GM19240 (cell line): ENCODE results near the gene STUB1.
"Not testable (repeated sequence)": the region's sequence is repeated elsewhere in the genome, so short reads cannot be mapped to it uniquely, and the experiment has no call there.

Source experiments
- DNase-seq: peaks from one replicate; pipeline ENCODE4 v3.0.0; 2011; ENCODE audit warnings: low spot score; ENCODE audit not compliant: insufficient read length

Gene STUB1

GRCh38 chr16:711548-712320 lies 31.5 kb downstream of the STUB1 start:
- peak; percentile 99 for DNase-seq

- DNase-seq = not testable (repeated sequence)
These were observed 32.6 kb downstream of the STUB1 start for GRCh38 chr16:712740-713250.

GRCh38 chr16:714079-714478 lies 33.9 kb downstream of the STUB1 start:
- no peak for DNase-seq

DNA sequence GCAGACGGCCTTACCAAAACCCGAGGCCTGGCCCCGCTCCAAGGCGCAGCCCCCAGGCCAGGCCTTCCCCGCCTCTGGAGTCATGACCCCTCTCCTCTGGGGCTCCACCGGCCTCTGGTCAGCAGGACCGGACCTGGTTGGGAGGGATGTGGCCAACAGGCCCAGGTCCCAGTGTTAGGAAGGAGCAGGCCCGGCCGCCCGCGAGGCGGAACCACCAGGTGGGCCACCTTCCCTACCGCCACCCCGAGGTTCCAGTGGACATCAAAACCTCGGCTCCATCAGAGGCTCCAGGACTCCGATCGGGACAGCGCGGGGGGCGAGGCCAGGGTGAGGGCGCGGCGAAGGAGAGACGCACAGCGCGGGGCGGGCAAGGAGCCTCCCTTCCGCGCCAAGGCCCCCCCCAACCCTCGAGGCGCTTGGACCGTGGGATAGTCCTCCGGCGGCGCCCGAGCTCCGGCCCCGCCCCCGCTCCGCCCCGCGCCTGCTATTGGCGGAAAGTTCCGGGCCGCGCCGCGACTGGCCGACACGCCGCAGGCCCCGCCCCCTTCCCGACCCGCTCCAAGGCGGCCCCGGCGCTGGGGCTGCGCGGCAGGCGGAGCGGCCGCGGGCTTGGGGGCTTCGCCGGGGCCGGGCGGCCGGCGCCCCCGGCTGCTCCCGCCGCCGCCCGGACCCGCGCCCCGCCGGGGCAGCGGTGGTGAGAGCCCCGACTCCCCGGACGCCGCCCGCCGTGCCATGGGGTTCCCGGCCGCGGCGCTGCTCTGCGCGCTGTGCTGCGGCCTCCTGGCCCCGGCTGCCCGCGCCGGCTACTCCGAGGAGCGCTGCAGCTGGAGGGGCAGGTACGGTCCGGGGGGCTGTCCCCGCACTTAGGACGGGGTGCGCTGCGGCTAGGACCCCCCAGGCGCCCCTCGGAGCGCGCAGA lies 34.6 kb downstream of the STUB1 start, which contains the start of gene METRN:
METRN (plus strand) TSS at position 561 of the 919 bp plus-strand sequence; CDS start at position 733, 172 bp downstream.
- DNase-seq = peak; percentile 93

- no peak for DNase-seq
These were observed 35.4 kb downstream of the STUB1 start for GRCh38 chr16:715477-716199.

GRCh38 chr16:716200-716568 lies 36.0 kb downstream of the STUB1 start:
- no peak for DNase-seq

DNA sequence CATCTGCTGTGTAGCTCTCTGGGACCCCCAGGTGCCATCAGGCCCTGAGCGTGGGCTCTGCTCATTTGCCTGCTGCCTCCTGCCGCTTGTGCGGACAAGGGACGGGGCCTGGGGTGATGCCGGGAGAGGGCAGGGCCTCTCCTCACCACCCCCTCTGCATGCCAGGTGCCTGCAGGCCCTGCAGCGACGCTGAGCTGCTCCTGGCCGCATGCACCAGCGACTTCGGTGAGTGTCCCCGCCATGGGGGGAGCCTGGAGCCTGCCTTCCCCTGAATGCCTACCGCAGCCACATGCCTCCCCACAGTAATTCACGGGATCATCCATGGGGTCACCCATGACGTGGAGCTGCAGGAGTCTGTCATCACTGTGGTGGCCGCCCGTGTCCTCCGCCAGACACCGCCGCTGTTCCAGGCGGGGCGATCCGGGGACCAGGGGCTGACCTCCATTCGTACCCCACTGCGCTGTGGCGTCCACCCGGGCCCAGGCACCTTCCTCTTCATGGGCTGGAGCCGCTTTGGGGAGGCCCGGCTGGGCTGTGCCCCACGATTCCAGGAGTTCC lies 36.6 kb downstream of the STUB1 start:
- no peak for DNase-seq

- DNase-seq = no peak
These were observed 37.4 kb downstream of the STUB1 start for GRCh38 chr16:717450-718245.

- no peak for DNase-seq
These were observed 38.2 kb downstream of the STUB1 start for GRCh38 chr16:718389-718788.

DNA sequence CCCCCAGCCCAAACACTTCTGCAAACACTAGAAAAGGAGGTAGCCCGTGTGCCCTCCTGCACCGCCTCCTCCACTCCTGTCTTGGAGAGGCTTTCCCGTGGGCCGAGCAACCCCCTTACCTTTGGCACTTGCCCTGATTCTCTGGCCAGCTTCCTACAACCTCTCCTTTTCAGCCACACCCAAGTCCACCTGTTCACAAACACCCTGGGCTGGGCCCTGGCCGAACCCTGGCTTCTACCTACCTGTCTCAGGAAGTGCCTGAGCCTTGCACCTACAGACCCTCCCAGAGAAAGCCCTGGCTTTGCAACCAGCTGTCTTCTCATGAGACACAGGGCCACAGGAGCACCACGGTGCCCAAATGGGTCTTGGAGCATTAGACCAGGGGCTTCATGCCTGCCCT lies 38.7 kb downstream of the STUB1 start:
- no peak for DNase-seq

DNA sequence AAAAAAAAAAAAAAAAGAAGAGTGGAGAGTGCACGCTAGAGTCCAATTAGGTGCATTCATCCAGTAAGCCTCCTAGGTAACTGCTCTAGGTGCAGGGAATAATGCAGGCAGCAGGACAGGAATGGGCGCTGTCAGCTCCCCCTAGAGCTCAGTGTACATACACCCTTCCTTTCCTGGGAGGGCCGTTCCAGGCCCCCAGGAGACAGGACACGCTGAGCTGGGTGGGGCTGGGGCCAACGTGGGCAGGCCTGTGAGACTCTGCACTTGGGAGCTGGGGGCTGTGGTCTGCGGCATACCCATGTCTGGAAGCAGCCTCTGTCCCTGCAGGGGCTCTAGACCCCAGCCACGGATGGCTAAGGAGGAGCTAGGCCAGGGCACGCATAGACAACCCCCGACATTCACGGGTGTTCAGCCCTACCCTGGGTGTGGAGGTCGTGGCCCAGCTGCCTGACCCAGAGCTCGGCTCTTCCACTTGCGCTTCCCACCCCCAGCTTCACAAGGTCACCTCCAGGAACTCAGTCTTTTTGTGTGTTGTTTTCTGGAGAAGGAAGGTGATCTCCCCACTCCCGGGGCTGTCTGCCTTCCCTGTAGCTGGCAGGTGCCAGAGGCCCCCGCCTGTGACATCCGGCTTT lies 39.7 kb downstream of the STUB1 start:
- DNase-seq = no peak

DNA sequence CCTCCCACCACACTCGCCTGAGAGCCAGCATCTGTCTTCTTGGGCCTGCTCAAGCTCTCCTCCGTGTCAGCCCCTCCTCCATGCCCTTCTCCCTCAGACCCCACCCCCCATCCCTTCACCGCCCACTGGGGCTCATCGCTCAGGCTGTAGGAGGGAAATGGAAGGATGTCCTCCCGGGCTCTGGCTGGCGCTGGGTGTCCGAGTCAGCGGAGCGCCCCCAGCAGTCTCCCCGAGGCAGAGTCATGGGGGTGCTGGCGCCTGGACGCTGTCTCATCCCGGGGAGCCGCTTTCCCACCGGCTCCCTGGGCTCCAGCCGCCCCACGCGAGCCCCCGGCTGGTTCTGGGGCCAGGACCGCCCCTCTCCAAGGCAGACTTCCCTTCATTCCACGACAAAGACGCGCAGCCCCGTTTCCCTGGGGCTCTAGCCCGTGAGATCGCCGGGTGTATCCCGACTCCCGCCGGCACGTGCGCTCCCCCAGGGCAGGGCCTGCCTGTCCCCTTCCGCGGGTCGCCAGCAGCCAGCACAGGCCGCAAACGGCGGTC lies 40.3 kb downstream of the STUB1 start:
- peak; percentile 77 for DNase-seq

DNA sequence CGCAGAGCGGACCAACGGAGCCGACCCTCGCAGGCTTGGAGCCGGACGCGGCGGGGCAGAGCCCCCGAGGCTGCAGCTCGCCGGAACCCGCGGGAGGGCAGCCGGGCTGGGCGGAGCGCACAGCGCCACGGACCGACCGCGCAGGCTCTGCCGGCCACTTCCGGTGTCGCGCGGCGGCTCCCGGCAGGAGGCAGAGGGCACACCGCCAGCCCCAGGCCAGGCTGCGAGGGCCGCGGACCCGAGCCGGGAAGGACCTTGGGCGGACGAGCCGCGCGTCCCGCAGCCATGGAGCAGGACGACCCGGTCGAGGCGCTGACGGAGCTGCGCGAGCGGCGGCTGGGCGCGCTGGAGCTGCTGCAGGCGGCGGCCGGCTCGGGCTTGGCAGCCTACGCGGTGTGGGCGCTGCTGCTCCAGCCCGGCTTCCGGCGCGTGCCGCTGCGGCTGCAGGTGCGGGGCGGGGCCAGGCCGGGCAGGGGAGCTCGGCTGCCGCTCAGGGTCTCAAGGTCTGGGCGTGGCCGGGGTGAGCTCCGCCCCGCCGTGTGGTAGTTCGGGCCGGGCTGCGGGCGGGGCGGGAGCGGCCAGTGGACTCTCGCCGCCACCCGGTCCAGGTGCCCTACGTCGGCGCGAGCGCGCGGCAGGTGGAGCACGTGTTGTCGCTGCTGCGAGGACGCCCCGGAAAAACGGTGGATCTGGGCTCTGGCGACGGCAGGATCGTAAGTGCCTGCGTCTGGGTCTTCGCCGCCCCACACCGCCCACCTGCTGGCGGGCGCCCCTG lies 41.0 kb downstream of the STUB1 start, which contains the start of gene ANTKMT:
ANTKMT (plus strand) TSS at position 157 of the 775 bp plus-strand sequence; CDS start at position 286, 129 bp downstream.
- DNase-seq = peak; percentile 95

DNA sequence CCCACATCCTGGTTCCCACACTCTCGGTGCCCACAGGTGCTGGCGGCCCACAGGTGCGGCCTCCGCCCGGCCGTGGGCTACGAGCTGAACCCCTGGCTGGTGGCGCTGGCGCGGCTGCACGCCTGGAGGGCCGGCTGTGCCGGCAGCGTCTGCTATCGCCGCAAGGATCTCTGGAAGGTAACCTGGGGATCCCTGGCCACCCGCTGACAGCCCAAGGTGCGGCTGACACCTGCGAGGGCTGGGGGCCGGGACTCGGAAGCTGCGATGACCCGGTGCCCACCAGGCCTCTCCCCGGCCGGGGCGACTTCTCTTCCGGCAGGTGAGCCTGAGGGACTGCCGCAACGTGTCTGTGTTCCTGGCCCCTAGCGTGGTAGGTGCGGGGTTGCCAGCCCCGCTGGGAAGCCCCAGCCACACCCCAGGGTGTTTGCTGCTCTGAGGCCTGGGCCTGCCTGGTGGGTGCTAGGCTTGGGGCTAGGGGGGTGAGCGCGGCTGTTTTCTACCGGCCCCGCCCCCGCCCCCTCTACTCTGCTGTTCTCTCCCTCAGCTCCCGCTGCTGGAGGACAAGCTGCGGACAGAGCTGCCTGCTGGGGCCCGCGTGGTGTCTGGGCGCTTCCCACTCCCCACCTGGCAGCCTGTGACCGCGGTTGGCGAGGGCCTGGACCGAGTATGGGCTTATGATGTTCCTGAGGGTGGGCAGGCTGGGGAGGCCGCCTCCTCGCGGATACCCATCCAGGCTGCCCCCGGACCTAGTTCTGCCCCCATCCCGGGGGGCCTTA lies 41.7 kb downstream of the STUB1 start:
- no peak for DNase-seq

GRCh38 chr16:722835-723633 lies 42.8 kb downstream of the STUB1 start:
- DNase-seq = no peak

DNA sequence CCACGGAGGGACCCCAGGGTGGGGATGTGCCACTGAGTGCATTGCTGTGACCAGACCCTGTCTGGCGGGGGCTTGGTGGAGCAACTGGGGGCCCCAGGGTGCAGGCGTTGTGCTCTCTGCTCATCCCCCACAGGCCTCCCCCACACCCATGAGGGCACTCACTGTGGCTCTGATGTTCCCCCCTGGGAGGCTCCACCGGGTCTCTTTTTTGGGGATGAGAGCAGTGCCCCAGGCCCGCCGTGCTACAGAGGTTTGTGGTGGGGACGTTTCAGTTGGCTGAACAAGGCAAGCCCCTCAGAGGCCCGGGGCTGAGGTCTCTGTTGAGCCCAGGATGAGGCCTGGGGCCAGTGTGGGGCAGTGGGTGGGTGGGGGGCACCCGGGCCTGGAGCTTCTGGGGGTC lies 43.5 kb downstream of the STUB1 start:
- no peak for DNase-seq
